IMR-90 (cell line): ENCODE results near the gene HYDIN. TPM values are rescaled to one million over a fixed set of nuclear protein-coding genes. Genes with fewer than 3 reads are reported as not detected.
"Not testable (repeated sequence)": the region's sequence is repeated elsewhere in the genome, so short reads cannot be mapped to it uniquely, and the experiment has no call there.

Experiments
- ATAC-seq: fragments of 200-7000 bp; cut with Tn5 transposase; 2 replicates; pipeline ENCODE4 v1.9.1; 2020; ENCODE audit warnings: low read depth, mild to moderate bottlenecking, moderate library complexity
- BruUV-seq: library from RNA; stranded (reverse); fragments of 400-500 nt; replicated peaks from 2 replicates; lab custom pipeline; 2021; lab: Mats Ljungman, UMichigan
- CTCF ChIA-PET: fragments of 300-600 bp; formaldehyde crosslinking; extraction: SDS; loops from one replicate; lab custom pipeline; 2021; ENCODE audit warnings: antibody characterized with exemption; lab: Yijun Ruan, JAX
- POLR2A ChIA-PET: fragments of 300-600 bp; sonication (Branson Sonifier 250); formaldehyde crosslinking; loops from one replicate; lab custom pipeline; 2022; ENCODE audit warnings: antibody characterized with exemption; ENCODE audit not compliant: unreplicated experiment; lab: Charles Lee
- DNase-seq: peaks from one replicate; pipeline ENCODE4 v3.0.0; 2013
- H2AFZ ChIP-seq: replicated peaks from 2 replicates; pipeline ENCODE3; 2013; ENCODE audit warnings: low read length, mild to moderate bottlenecking; ENCODE audit not compliant: poor library complexity
- H2AK5ac ChIP-seq: 2 replicates; pipeline ENCODE4 v1.6.1; 2013; ENCODE audit warnings: low read depth, low read length, inconsistent platforms
- H2AK9ac ChIP-seq: replicated peaks from 2 replicates; pipeline ENCODE3; 2013; ENCODE audit warnings: mild to moderate bottlenecking, low read depth, low read length, moderate library complexity; ENCODE audit not compliant: poor library complexity
- H2BK120ac ChIP-seq: 2 replicates; pipeline ENCODE4 v1.6.1; 2013; ENCODE audit warnings: low read depth, low read length, inconsistent platforms
- H2BK15ac ChIP-seq: 3 replicates; pipeline ENCODE4 v1.6.1; 2013; ENCODE audit warnings: low read depth, low read length, inconsistent platforms
- H2BK20ac ChIP-seq: 2 replicates; pipeline ENCODE4 v1.6.1; 2013; ENCODE audit warnings: low read depth, mild to moderate bottlenecking, inconsistent platforms, low read length, moderate library complexity
- H2BK5ac ChIP-seq: 2 replicates; pipeline ENCODE4 v1.6.1; 2013; ENCODE audit warnings: mild to moderate bottlenecking, low read depth, low read length, inconsistent platforms; ENCODE audit not compliant: poor library complexity, severe bottlenecking
- H3K14ac ChIP-seq: replicated peaks from 2 replicates; pipeline ENCODE4 v1.6.1; 2013; ENCODE audit warnings: low read depth, low read length, inconsistent platforms
- H3K18ac ChIP-seq: 2 replicates; pipeline ENCODE4 v1.6.1; 2013; ENCODE audit warnings: low read depth, low read length, control low read depth
- H3K23ac ChIP-seq: 2 replicates; pipeline ENCODE4 v1.6.1; 2013; ENCODE audit warnings: low read depth, low read length, inconsistent platforms
- H3K27ac ChIP-seq: 2 replicates; pipeline ENCODE4 v1.5.1; 2013; ENCODE audit warnings: mild to moderate bottlenecking, control low read depth, low read length; ENCODE audit not compliant: insufficient read depth
- H3K27me3 ChIP-seq: 2 replicates; pipeline ENCODE4 v1.6.1; 2013; ENCODE audit warnings: low read length; ENCODE audit not compliant: control insufficient read depth, insufficient read depth
- H3K36me3 ChIP-seq: 2 replicates; pipeline ENCODE4 v1.6.1; 2013; ENCODE audit warnings: low read length, mixed read lengths; ENCODE audit not compliant: control insufficient read depth, insufficient read depth
- H3K4ac ChIP-seq: 2 replicates; pipeline ENCODE4 v1.6.1; 2013; ENCODE audit warnings: low read depth, low read length, inconsistent platforms
- H3K4me1 ChIP-seq: 2 replicates; pipeline ENCODE4 v1.6.1; 2013; ENCODE audit warnings: low read length, mixed read lengths; ENCODE audit not compliant: control insufficient read depth, insufficient read depth
- H3K4me2 ChIP-seq: 2 replicates; pipeline ENCODE4 v1.6.1; 2013; ENCODE audit warnings: low read depth, mild to moderate bottlenecking, control low read depth, low read length, moderate library complexity
- H3K4me3 ChIP-seq: 2 replicates; pipeline ENCODE4 v1.5.1; 2013; ENCODE audit warnings: low read depth, mild to moderate bottlenecking, control low read depth, low read length, moderate library complexity; ENCODE audit not compliant: insufficient read depth
- H3K56ac ChIP-seq: 2 replicates; pipeline ENCODE4 v1.6.1; 2013; ENCODE audit warnings: low read length, inconsistent platforms; ENCODE audit not compliant: insufficient read depth; ENCODE audit errors: extremely low read depth
- H3K79me1 ChIP-seq, 2 experiments: 2 replicates each; pipeline ENCODE4 v1.6.1; 2013; ENCODE audit warnings: low read length in 2 of 2, inconsistent platforms in 1 of 2, low read depth in 1 of 2
- H3K9ac ChIP-seq: 2 replicates; pipeline ENCODE4 v1.6.1; 2013; ENCODE audit warnings: low read depth, low read length, control low read depth
- H3K9me1 ChIP-seq: 2 replicates; pipeline ENCODE4 v1.6.1; 2013; ENCODE audit warnings: low read length, inconsistent platforms; ENCODE audit not compliant: insufficient read depth
- H3K9me3 ChIP-seq: 2 replicates; pipeline ENCODE4 v1.6.1; 2013; ENCODE audit warnings: low read length; ENCODE audit not compliant: control insufficient read depth, insufficient read depth
- H4K20me1 ChIP-seq: 2 replicates; pipeline ENCODE4 v1.6.1; 2013; ENCODE audit warnings: low read length, inconsistent platforms; ENCODE audit not compliant: insufficient read depth
- H4K5ac ChIP-seq: 2 replicates; pipeline ENCODE4 v1.6.1; 2013; ENCODE audit warnings: mild to moderate bottlenecking, low read depth, low read length, control low read depth
- H4K8ac ChIP-seq, 2 experiments: 2 replicates each; pipeline ENCODE4 v1.6.1; 2013; ENCODE audit warnings: low read depth in 2 of 2, low read length in 2 of 2, control low read depth in 1 of 2, inconsistent platforms in 1 of 2
- H4K91ac ChIP-seq: 2 replicates; pipeline ENCODE4 v1.6.1; 2013; ENCODE audit warnings: low read depth, low read length, inconsistent platforms; ENCODE audit not compliant: insufficient read depth
- WGBS, 2 experiments: methylation state at CpG; one replicate each; pipeline versions ENCODE4 v1.1.5 to v1.1.7; 2013; ENCODE audit warnings: missing lambda C conversion rate in 2 of 2; ENCODE audit not compliant: insufficient read length in 1 of 2; ENCODE audit errors: extremely low coverage in 2 of 2; 5-methylcytosine and 5-hydroxymethylcytosine counted together
- dilution Hi-C: fragments of 300-500 bp; cut with HindIII; formaldehyde crosslinking; loops from one replicate; pipeline ENCODE4 v1.14.3; 2018; ENCODE audit warnings: low sequenced_read_pairs; ENCODE audit not compliant: unreplicated experiment
- in situ Hi-C: fragments of 300-500 bp; cut with MboI; formaldehyde crosslinking; loops from 3 replicates; pipeline ENCODE4 v1.14.3; 2019; ENCODE audit warnings: low sequenced_read_pairs, inconsistent platforms, mixed read lengths
- intact Hi-C: fragments of 100-400 bp; cut with micrococcal nuclease; formaldehyde crosslinking; loops from 2 replicates; pipeline ENCODE4 v1.10.0; 2022
- polyA plus RNA-seq, 3 experiments: library from polyadenylated mRNA; depleted of rRNA; stranded (reverse); fragments of >200 nt; gene quantifications; 2 replicates each; pipeline ENCODE4 v1.2.3, GENCODE V29; 2012; ENCODE audit warnings: low replicate concordance in 1 of 3
- total RNA-seq: library from RNA; depleted of rRNA; stranded (reverse); fragments of >200 nt; gene quantifications from 2 replicates; pipeline ENCODE4 v1.2.3, GENCODE V29; 2012

The HYDIN gene
- total and polyA plus RNA-seq, 2 of the 4 experiments (the other 2 are of a cell fraction), result 0.18 to 0.27 TPM

DNA sequence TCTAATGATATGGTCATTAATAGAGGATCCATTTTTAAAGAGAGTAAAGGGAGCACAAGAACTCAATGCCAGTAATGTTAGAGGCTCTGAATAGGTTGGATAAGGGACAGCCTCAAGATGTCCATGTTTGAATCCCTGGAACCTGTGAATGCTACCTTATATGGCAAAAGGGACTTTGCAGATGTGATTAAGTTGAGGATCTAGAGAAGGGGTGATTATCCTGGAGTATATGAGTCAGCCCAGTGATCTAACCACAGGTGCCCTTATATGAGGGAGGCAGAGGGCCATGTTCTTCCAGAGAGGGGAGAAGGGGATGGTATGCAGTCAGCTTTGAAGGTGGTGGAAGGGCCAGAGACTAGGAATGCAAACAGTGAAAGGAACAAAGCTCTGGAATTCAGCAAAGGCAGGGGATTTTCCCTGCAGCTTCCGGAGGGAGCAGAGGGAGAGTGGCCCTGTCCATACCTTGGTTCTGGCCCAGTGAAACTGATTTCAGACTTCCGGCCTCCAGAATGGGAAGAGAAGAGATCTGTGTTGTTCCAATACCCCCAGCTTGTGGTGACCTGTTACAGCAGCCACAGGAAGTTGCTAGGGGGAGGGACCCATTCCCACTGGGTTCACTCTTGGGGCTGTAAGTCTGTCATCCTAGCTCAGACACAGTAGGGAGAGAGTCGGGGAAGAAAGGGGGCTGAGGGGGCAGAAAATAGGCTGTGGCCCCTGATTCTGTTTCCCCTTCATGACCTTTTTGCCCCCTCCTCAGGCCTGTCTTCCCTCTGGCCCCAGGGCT, 220.9 kb downstream of the HYDIN start:
- H4K5ac ChIP-seq, H2AK5ac ChIP-seq, DNase-seq, H3K9ac ChIP-seq, BruUV-seq, H2BK120ac ChIP-seq, H3K9me1 ChIP-seq, H2BK5ac ChIP-seq, H4K91ac ChIP-seq, H3K14ac ChIP-seq, H3K4me3 ChIP-seq, H3K27me3 ChIP-seq, CTCF ChIA-PET, H2AFZ ChIP-seq, H2AK9ac ChIP-seq, H3K36me3 ChIP-seq, H3K56ac ChIP-seq, H3K79me1 ChIP-seq, H3K9me3 ChIP-seq, POLR2A ChIA-PET, H4K20me1 ChIP-seq, dilution Hi-C loops, in situ Hi-C loops, ATAC-seq, H3K4me1 ChIP-seq, H3K23ac ChIP-seq, H2BK15ac ChIP-seq, H3K18ac ChIP-seq, H3K4me2 ChIP-seq, H2BK20ac ChIP-seq, H3K27ac ChIP-seq, H4K8ac ChIP-seq, H3K4ac ChIP-seq, intact Hi-C loops: not testable (repeated sequence)
- no CpG with 5 or more reads among the region's 3 CpGs for WGBS, 2 experiments

DNA sequence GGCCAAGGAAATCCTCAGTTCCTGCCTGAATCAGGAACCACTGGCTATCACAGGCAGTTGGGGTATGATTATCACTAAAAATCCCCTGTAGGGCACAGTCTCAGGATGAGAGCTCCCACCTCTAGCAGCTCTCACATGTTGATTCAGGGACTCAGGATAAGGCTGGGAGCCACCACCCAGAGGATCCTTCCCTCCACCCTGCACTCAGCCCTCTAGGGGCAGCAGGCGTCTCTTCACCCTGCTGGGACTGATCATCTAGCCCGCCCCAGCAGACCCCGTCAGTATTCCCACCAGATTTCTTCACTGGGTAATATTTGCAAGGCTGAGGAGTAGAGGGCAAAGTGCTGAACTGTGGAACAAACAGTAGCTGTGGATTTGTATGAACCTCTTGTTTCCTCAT, 224.0 kb downstream of the HYDIN start:
- H4K91ac ChIP-seq, H4K20me1 ChIP-seq, H3K27ac ChIP-seq, H3K56ac ChIP-seq, dilution Hi-C loops, H4K5ac ChIP-seq, H3K79me1 ChIP-seq, ATAC-seq, H2AK9ac ChIP-seq, H2AK5ac ChIP-seq, H3K23ac ChIP-seq, H2BK5ac ChIP-seq, BruUV-seq, H4K8ac ChIP-seq, H3K4ac ChIP-seq, in situ Hi-C loops, H2AFZ ChIP-seq, H3K14ac ChIP-seq, H3K27me3 ChIP-seq, POLR2A ChIA-PET, H3K4me2 ChIP-seq, H3K4me3 ChIP-seq, CTCF ChIA-PET, H2BK20ac ChIP-seq, DNase-seq, H3K18ac ChIP-seq, H3K9me3 ChIP-seq, H3K4me1 ChIP-seq, H3K36me3 ChIP-seq, H3K9ac ChIP-seq, H2BK15ac ChIP-seq, H3K9me1 ChIP-seq, H2BK120ac ChIP-seq, intact Hi-C loops: not testable (repeated sequence)
- no CpG with 5 or more reads among the region's 3 CpGs for WGBS, 2 experiments
